ENCODE data around the gene COMT. TPM values are rescaled to one million over a fixed set of nuclear protein-coding genes. Genes with fewer than 3 reads are reported as not detected.

The COMT gene
- total RNA-seq, 5 donors from 2014 or later (not counting 1 experiment from before 2014, with no cell fraction given), result 30.6 to 53.1 (median 50.5) TPM

- ATAC-seq (replicated peaks in 1 of 4) (no peak), DNase-seq (no peak)
- no peaks in the 10 kb centered on the region for H3K36me3 ChIP-seq (ENCODE audit: control insufficient read depth in 2 of 2, extremely low read depth in 1 of 2, insufficient read depth in 1 of 2, low read length in 1 of 2)
- no peaks in the 10 kb centered on the region for H3K4me1 ChIP-seq (ENCODE audit: control insufficient read depth in 1 of 2, extremely low read depth in 1 of 2, insufficient read depth in 2 of 2, low read length in 2 of 2)
- no peaks in the 10 kb centered on the region for H3K36me3 Mint-ChIP-seq
- ChIA-PET CTCF (no interaction called here), POLR2A (no interaction called here)
- H3K4me3 ChIP-seq (ENCODE audit: control insufficient read depth in 1 of 2, extremely low read depth in 1 of 2, low read length in 1 of 2), result no peak overlapping the region
- H3K27ac ChIP-seq (ENCODE audit: low read length), result no peak overlapping the region
- H3K4me1 Mint-ChIP-seq, result no peaks in the 10 kb centered on the region
- no peak overlapping the region for H3K27ac Mint-ChIP-seq
- no peak overlapping the region for H3K4me3 Mint-ChIP-seq
- no peaks in the 10 kb centered on the region for H3K9me3 ChIP-seq
- H3K27me3 ChIP-seq (replicated peaks in 1 of 2; ENCODE audit: control insufficient read depth in 2 of 2, extremely low read depth in 1 of 2, insufficient read depth in 2 of 2, low read length in 1 of 2), result peaks cover 0 to 14% of the 10 kb centered on the region in 2 experiments
- peaks cover 11 to 19% (median 15%) of the 10 kb centered on the region in 3 donors for H3K9me3 Mint-ChIP-seq
- 63% methylated on average over 7 of the region's 11 CpGs for WGBS (ENCODE audit: insufficient coverage)
- no peaks in the 10 kb centered on the region for H3K27me3 Mint-ChIP-seq
Measured at GRCh38 chr22:20001082-20001638, 59.6 kb downstream of the COMT start.

- Mint-ChIP-seq H3K27ac (no peak overlapping the region), H3K4me1 (no peaks in the 10 kb centered on the region), H3K27me3 (no peaks in the 10 kb centered on the region), H3K9me3 (peaks cover 11 to 19% (median 15%) of the 10 kb centered on the region in 3 donors), H3K36me3 (no peaks in the 10 kb centered on the region), H3K4me3 (no peak overlapping the region)
- H3K36me3 ChIP-seq (ENCODE audit: control insufficient read depth in 2 of 2, extremely low read depth in 1 of 2, insufficient read depth in 1 of 2, low read length in 1 of 2), result no peaks in the 10 kb centered on the region
- 83% methylated on average over 4 of the region's 9 CpGs for WGBS (ENCODE audit: insufficient coverage)
- H3K9me3 ChIP-seq, result no peaks in the 10 kb centered on the region
- no peak overlapping the region for H3K4me3 ChIP-seq (ENCODE audit: control insufficient read depth in 1 of 2, extremely low read depth in 1 of 2, low read length in 1 of 2)
- H3K27ac ChIP-seq (ENCODE audit: low read length), result no peak overlapping the region
- H3K4me1 ChIP-seq (ENCODE audit: control insufficient read depth in 1 of 2, extremely low read depth in 1 of 2, insufficient read depth in 2 of 2, low read length in 2 of 2), result no peaks in the 10 kb centered on the region
- peaks cover 0 to 10% of the 10 kb centered on the region in 2 experiments for H3K27me3 ChIP-seq (replicated peaks in 1 of 2; ENCODE audit: control insufficient read depth in 2 of 2, extremely low read depth in 1 of 2, insufficient read depth in 2 of 2, low read length in 1 of 2)
- ChIA-PET CTCF (no interaction called here), POLR2A (no interaction called here)
- ATAC-seq (replicated peaks in 1 of 4), result no peak
- no peak for DNase-seq
Measured at GRCh38 chr22:20002128-20002527, 60.6 kb downstream of the COMT start.

GRCh38 chr22:20002636-20003035, 61.1 kb downstream of the COMT start:
- CTCF ChIA-PET, result interaction anchor here in 1 of 2 donors (0.5 kb wide), 1 partner anchor 8 kb away, joined by 5 read pairs; no protein-coding TSS in a partner anchor

GRCh38 chr22:20003304-20003703, 61.7 kb downstream of the COMT start:
- DNase-seq (no peak), ATAC-seq (replicated peaks in 1 of 4) (no peak)
- H3K36me3 Mint-ChIP-seq, result no peaks in the 10 kb centered on the region
- no peaks in the 10 kb centered on the region for H3K4me1 Mint-ChIP-seq
- WGBS (ENCODE audit: insufficient coverage), result 100% methylated on average over 1 of the region's 1 CpG
- no peaks in the 10 kb centered on the region for H3K27me3 Mint-ChIP-seq
- peaks cover 11 to 19% (median 15%) of the 10 kb centered on the region in 3 donors for H3K9me3 Mint-ChIP-seq
- no peaks in the 10 kb centered on the region for H3K36me3 ChIP-seq (ENCODE audit: control insufficient read depth in 2 of 2, extremely low read depth in 1 of 2, insufficient read depth in 1 of 2, low read length in 1 of 2)
- H3K27me3 ChIP-seq (replicated peaks in 1 of 2; ENCODE audit: control insufficient read depth in 2 of 2, extremely low read depth in 1 of 2, insufficient read depth in 2 of 2, low read length in 1 of 2), result peaks cover 0 to 6% of the 10 kb centered on the region in 2 experiments
- no peak overlapping the region for H3K4me3 Mint-ChIP-seq
- H3K4me1 ChIP-seq (ENCODE audit: control insufficient read depth in 1 of 2, extremely low read depth in 1 of 2, insufficient read depth in 2 of 2, low read length in 2 of 2), result no peaks in the 10 kb centered on the region
- ChIA-PET CTCF (interaction anchor here in 1 of 2 donors (0.5 kb wide), 1 partner anchor 8 kb away, joined by 5 read pairs; no protein-coding TSS in a partner anchor), POLR2A (interaction anchor here in 1 of 2 donors (0.7 kb wide), 1 partner anchor 75 kb away, joined by 4 read pairs; no protein-coding TSS in a partner anchor)
- no peak overlapping the region for H3K27ac ChIP-seq (ENCODE audit: low read length)
- no peak overlapping the region for H3K27ac Mint-ChIP-seq
- no peaks in the 10 kb centered on the region for H3K9me3 ChIP-seq
- no peak overlapping the region for H3K4me3 ChIP-seq (ENCODE audit: control insufficient read depth in 1 of 2, extremely low read depth in 1 of 2, low read length in 1 of 2)

More at GRCh38 chr22:20002636-20003035, 61.1 kb downstream of the COMT start:
- H3K4me1 ChIP-seq (ENCODE audit: control insufficient read depth in 1 of 2, extremely low read depth in 1 of 2, insufficient read depth in 2 of 2, low read length in 2 of 2), result no peaks in the 10 kb centered on the region
- Mint-ChIP-seq H3K4me1 (no peaks in the 10 kb centered on the region), H3K36me3 (no peaks in the 10 kb centered on the region), H3K27me3 (no peaks in the 10 kb centered on the region), H3K4me3 (no peak overlapping the region), H3K9me3 (peaks cover 11 to 19% (median 15%) of the 10 kb centered on the region in 3 donors), H3K27ac (no peak overlapping the region)
- no peak overlapping the region for H3K27ac ChIP-seq (ENCODE audit: low read length)
- no peak overlapping the region for H3K4me3 ChIP-seq (ENCODE audit: control insufficient read depth in 1 of 2, extremely low read depth in 1 of 2, low read length in 1 of 2)
- no peaks in the 10 kb centered on the region for H3K36me3 ChIP-seq (ENCODE audit: control insufficient read depth in 2 of 2, extremely low read depth in 1 of 2, insufficient read depth in 1 of 2, low read length in 1 of 2)
- no peak for DNase-seq
- H3K27me3 ChIP-seq (replicated peaks in 1 of 2; ENCODE audit: control insufficient read depth in 2 of 2, extremely low read depth in 1 of 2, insufficient read depth in 2 of 2, low read length in 1 of 2), result peaks cover 0 to 9% of the 10 kb centered on the region in 2 experiments
- POLR2A ChIA-PET, result no interaction called here
- no peak for ATAC-seq (replicated peaks in 1 of 4)
- H3K9me3 ChIP-seq, result no peaks in the 10 kb centered on the region
- 83% methylated on average over 2 of the region's 2 CpGs for WGBS (ENCODE audit: insufficient coverage)

- ATAC-seq (replicated peaks in 1 of 4), result no peak
- no peak overlapping the region for H3K27ac Mint-ChIP-seq
- no peaks in the 10 kb centered on the region for H3K36me3 Mint-ChIP-seq
- H3K4me3 ChIP-seq (ENCODE audit: control insufficient read depth in 1 of 2, extremely low read depth in 1 of 2, low read length in 1 of 2), result no peak overlapping the region
- no peaks in the 10 kb centered on the region for H3K9me3 ChIP-seq
- no peaks in the 10 kb centered on the region for H3K4me1 Mint-ChIP-seq
- H3K4me3 Mint-ChIP-seq, result no peak overlapping the region
- H3K9me3 Mint-ChIP-seq, result peaks cover 11 to 19% (median 15%) of the 10 kb centered on the region in 3 donors
- H3K4me1 ChIP-seq (ENCODE audit: control insufficient read depth in 1 of 2, extremely low read depth in 1 of 2, insufficient read depth in 2 of 2, low read length in 2 of 2), result no peaks in the 10 kb centered on the region
- H3K27me3 ChIP-seq (replicated peaks in 1 of 2; ENCODE audit: control insufficient read depth in 2 of 2, extremely low read depth in 1 of 2, insufficient read depth in 2 of 2, low read length in 1 of 2), result peaks cover 0 to 6% of the 10 kb centered on the region in 2 experiments
- DNase-seq, result no peak
- WGBS (ENCODE audit: insufficient coverage), result no CpG with 5 or more reads among the region's 3 CpGs
- ChIA-PET POLR2A (no interaction called here), CTCF (no interaction called here)
- no peak overlapping the region for H3K27ac ChIP-seq (ENCODE audit: low read length)
- H3K36me3 ChIP-seq (ENCODE audit: control insufficient read depth in 2 of 2, extremely low read depth in 1 of 2, insufficient read depth in 1 of 2, low read length in 1 of 2), result no peaks in the 10 kb centered on the region
- H3K27me3 Mint-ChIP-seq, result no peaks in the 10 kb centered on the region
Measured at GRCh38 chr22:20004464-20004863, 62.9 kb downstream of the COMT start.

GRCh38 chr22:20008221-20008995, 66.8 kb downstream of the COMT start:
- H3K9me3 Mint-ChIP-seq, result peaks cover 9 to 12% (median 10%) of the 10 kb centered on the region in 3 donors
- CTCF ChIA-PET, result no interaction called here
- DNase-seq (no peak), ATAC-seq (replicated peaks in 1 of 4) (no peak)
- 94% methylated on average over 8 of the region's 11 CpGs for WGBS (ENCODE audit: insufficient coverage)
- peaks cover 0 to 2% of the 10 kb centered on the region in 2 donors for H3K27me3 Mint-ChIP-seq
- Histone ChIP-seq H3K27me3 (replicated peaks in 1 of 2; ENCODE audit: control insufficient read depth in 2 of 2, extremely low read depth in 1 of 2, insufficient read depth in 2 of 2, low read length in 1 of 2) (peaks cover 0 to 9% of the 10 kb centered on the region in 2 experiments), H3K27ac (ENCODE audit: low read length) (no peak overlapping the region), H3K4me3 (ENCODE audit: control insufficient read depth in 1 of 2, extremely low read depth in 1 of 2, low read length in 1 of 2) (no peak overlapping the region), H3K9me3 (no peaks in the 10 kb centered on the region), H3K36me3 (ENCODE audit: control insufficient read depth in 2 of 2, extremely low read depth in 1 of 2, insufficient read depth in 1 of 2, low read length in 1 of 2) (no peaks in the 10 kb centered on the region), H3K4me1 (ENCODE audit: control insufficient read depth in 1 of 2, extremely low read depth in 1 of 2, insufficient read depth in 2 of 2, low read length in 2 of 2) (no peaks in the 10 kb centered on the region)
- no peaks in the 10 kb centered on the region for H3K36me3 Mint-ChIP-seq
- peaks cover 0 to 2% (median 0%) of the 10 kb centered on the region in 3 donors for H3K4me1 Mint-ChIP-seq
- POLR2A ChIA-PET, result no interaction called here
- H3K4me3 Mint-ChIP-seq, result no peak overlapping the region
- H3K27ac Mint-ChIP-seq, result no peak overlapping the region

Measured in T-cell (primary cell).